GM12873 (cell line): ENCODE results near the gene MIF.

Experiments used
- TF ChIP-seq, protein P1 (sequence below): IDR thresholded peaks from 2 replicates; pipeline ENCODE4 v1.5.1; 2012; ENCODE audit warnings: low read depth, mild to moderate bottlenecking, moderate library complexity, low read length, control low read depth; ENCODE audit not compliant: insufficient read depth; ENCODE audit errors: missing control alignments

Gene MIF

DNA sequence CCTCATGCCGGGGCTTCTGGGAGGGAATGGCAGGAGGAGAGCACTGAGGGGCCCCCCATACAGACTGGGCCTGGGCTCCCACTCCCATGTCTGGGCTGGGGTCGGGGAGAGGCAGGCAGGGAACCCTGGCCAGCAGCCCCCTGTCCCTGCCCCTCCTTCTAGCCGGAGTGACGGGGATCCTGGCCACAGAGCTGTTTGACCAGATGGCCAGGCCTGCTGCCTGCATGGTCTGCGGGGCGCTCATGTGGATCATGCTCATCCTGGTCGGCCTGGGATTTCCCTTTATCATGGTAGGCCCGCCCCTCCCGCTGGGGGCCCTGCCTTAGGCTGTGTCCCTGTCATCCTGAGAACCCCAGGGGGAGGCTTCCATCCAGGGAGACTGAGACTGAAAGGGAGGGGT lies 10.0 kb upstream of the MIF start:
- TF ChIP-seq, protein P1, sequence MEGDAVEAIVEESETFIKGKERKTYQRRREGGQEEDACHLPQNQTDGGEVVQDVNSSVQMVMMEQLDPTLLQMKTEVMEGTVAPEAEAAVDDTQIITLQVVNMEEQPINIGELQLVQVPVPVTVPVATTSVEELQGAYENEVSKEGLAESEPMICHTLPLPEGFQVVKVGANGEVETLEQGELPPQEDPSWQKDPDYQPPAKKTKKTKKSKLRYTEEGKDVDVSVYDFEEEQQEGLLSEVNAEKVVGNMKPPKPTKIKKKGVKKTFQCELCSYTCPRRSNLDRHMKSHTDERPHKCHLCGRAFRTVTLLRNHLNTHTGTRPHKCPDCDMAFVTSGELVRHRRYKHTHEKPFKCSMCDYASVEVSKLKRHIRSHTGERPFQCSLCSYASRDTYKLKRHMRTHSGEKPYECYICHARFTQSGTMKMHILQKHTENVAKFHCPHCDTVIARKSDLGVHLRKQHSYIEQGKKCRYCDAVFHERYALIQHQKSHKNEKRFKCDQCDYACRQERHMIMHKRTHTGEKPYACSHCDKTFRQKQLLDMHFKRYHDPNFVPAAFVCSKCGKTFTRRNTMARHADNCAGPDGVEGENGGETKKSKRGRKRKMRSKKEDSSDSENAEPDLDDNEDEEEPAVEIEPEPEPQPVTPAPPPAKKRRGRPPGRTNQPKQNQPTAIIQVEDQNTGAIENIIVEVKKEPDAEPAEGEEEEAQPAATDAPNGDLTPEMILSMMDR, result no peak

DNA sequence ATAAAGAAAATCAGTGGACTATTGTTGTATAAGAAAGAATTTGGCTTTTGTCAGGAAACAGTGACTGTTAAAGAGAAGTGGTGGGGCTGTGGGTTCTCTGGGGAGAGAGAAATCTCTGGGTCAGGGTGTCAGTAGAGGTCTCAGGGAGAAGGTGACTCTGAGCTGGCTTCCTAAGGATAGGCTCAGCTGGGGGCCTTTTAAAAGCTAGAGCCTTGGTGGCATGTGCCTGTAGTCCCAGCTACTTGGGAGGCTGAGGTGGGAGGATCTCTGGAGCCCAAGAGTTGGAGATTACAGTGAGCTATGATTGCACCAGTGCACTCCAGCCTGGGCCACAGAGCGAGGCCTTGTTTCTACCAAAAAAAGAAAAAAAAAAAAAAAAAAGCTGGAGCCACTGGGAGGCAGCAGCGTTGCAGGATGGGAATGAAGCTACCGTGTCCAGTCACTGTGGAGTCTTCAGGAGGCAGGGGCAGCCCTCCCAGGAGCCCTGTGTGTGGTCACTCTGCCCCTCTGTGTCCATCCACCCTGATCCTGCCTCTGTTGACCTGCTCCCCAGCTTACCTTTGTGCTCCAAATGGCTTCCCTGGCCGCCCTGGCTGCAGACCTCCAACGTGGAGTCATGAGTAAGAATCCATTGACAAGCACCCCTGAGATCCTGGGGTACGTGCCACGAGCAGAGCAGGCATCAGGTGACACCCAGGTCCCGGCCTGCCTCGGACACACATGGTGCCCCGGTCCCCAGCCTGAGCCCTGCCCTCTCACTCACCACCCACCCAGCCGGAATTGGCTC lies 5.4 kb upstream of the MIF start:
- TF ChIP-seq, protein P1, result peak; percentile 10

DNA sequence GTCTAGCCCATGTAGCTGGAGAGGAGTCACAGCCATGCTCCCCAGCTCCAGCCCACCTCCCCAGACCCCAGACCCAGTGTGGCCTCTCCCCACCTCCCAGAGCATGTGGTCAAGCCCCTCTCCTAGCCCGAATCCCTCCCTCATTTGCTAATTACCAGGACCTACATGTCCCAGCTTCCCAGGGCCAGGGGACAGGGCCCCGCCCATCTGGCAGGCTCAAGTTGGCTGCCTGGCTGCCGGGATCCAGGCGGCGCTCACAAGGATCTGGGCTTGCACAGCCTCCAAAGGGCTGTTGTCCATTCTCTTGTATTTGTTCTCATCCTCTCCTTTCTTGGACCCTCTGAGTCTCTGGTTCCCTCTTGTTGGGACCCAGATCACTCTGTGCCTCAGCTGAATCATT lies 4.6 kb upstream of the MIF start:
- TF ChIP-seq, protein P1, result no peak

DNA sequence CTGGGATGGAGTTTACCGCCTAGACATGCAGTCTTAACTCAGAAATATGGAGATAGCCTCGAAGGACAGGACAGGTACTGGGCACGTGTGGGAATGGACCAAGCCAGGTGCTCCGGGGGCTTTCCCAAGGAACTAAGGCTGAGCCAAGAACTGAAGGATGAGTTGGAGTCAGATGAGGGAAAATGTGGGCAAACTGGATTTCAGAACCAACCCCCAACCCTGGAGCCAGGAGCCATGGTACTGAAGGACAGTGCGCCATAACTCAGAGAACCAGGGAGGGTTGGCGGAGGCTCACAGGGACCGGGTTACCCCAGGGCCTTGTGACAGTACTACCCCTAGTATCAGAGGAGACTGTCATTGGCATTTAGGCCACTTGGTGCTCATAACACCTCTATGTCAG lies 2.5 kb upstream of the MIF start:
- TF ChIP-seq, protein P1, result no peak

DNA sequence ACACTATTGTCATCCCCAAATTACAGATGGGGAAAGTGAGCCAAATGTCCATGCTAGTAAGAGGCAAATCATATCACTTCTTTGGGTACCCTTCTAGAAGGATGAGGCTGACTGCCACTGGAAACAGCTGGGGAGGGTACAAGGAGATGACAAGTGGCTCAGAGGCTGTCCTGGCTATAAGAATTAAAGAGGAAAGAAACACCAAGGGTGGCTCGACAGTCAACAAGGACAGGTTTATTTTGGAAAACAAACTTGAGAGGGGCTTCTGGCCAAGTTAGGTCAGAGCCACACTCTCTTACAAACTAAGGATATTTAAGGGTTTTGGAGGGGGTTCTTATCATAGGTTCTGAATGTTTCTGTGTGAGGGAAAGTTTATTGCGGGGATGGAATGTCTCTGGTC lies 2.1 kb upstream of the MIF start:
- TF ChIP-seq, protein P1, result no peak

DNA sequence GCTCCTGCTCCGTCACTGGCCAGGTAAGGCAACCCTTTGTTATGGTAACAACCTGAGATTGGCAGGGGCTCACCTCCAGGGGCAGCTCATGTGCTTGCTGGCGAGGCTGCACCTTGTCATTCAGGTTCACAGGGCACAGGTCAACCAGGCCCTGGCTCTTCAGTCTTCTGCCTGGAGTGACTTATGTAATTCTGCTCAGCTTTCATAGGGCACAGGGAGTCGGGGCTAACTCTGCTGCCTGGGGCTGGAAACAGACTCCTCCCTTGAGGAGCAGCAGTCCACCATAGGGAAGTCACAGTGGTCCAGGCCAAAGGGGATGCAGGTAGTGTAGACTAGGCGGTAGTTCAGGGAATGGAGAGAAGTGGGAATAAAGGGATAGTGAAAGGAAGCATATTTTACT lies 1.5 kb upstream of the MIF start:
- TF ChIP-seq, protein P1, result no peak

- TF ChIP-seq, protein P1, result no peak
Measured at GRCh38 chr22:23893121-23893944, 850 bp upstream of the MIF start.
